GM19467 (cell line): ENCODE measurements around the gene TSPAN16.
"Not testable (repeated sequence)": the region's sequence is repeated elsewhere in the genome, so short reads cannot be mapped to it uniquely, and the experiment has no call there.

Experiments
- ATAC-seq: cut with Tn5 transposase; IDR thresholded peaks from one replicate; pipeline ENCODE4 v1.9.1; 2021; ENCODE audit warnings: mild to moderate bottlenecking, moderate library complexity; ENCODE audit not compliant: unreplicated experiment

The TSPAN16 gene

GRCh38 chr19:11306337-11306736, 10.4 kb downstream of the TSPAN16 start:
- no peak for ATAC-seq

GRCh38 chr19:11320278-11320995, 24.5 kb downstream of the TSPAN16 start:
- not testable (repeated sequence) for ATAC-seq

- no peak for ATAC-seq
These were observed 25.5 kb downstream of the TSPAN16 start for GRCh38 chr19:11321191-11322126.

GRCh38 chr19:11322269-11323024, 26.5 kb downstream of the TSPAN16 start:
- ATAC-seq = no peak

GRCh38 chr19:11323601-11324078, 27.7 kb downstream of the TSPAN16 start:
- ATAC-seq = no peak

- ATAC-seq = peak; percentile 48
These were observed 28.2 kb downstream of the TSPAN16 start for GRCh38 chr19:11324079-11324661.

- no peak for ATAC-seq
These were observed 28.9 kb downstream of the TSPAN16 start for GRCh38 chr19:11324748-11325389.

- no peak for ATAC-seq
These were observed 29.6 kb downstream of the TSPAN16 start for GRCh38 chr19:11325544-11325943.

- no peak for ATAC-seq
These were observed 34.2 kb downstream of the TSPAN16 start for GRCh38 chr19:11330127-11330526.

GRCh38 chr19:11331502-11331901, 35.5 kb downstream of the TSPAN16 start:
- no peak for ATAC-seq

GRCh38 chr19:11332822-11333221, 36.9 kb downstream of the TSPAN16 start:
- ATAC-seq = no peak

- not testable (repeated sequence) for ATAC-seq
These were observed 37.9 kb downstream of the TSPAN16 start for GRCh38 chr19:11333838-11334237.

- no peak for ATAC-seq
These were observed 39.6 kb downstream of the TSPAN16 start for GRCh38 chr19:11335449-11336146.

GRCh38 chr19:11337080-11337479, 41.1 kb downstream of the TSPAN16 start:
- no peak for ATAC-seq

- ATAC-seq = no peak
These were observed 42.2 kb downstream of the TSPAN16 start for GRCh38 chr19:11338121-11338520.

GRCh38 chr19:11338569-11339253, 42.8 kb downstream of the TSPAN16 start:
- no peak for ATAC-seq

- no peak for ATAC-seq
These were observed 43.5 kb downstream of the TSPAN16 start, which contains the start of gene RAB3D for GRCh38 chr19:11339254-11340098. Gene RAB3D, minus strand, starts transcription at chr19:11339657. Its CDS starts 2,258 bp downstream, at chr19:11337399.

GRCh38 chr19:11340099-11340467, 44.1 kb downstream of the TSPAN16 start:
- not testable (repeated sequence) for ATAC-seq
